Vagina (tissue), 2 donors: Measurements from ENCODE around the gene SCFD2. TPM values are rescaled to one million over a fixed set of nuclear protein-coding genes. Genes with fewer than 3 reads are reported as not detected.

Source experiments
- DNase-seq, 2 donors: peaks; one replicate each; pipeline ENCODE4 v3.0.0-alpha.2; 2017; ENCODE audit errors: extremely low spot score in 2 of 2
- H3K27ac ChIP-seq: fragments of 200-600 bp; sonication (generic); one replicate; pipeline ENCODE4 v1.5.1; 2019
- H3K27me3 ChIP-seq: fragments of 200-600 bp; sonication (generic); one replicate; pipeline ENCODE4 v1.5.1; 2019
- H3K36me3 ChIP-seq, 2 donors: fragments of 200-600 bp; sonication (generic); one replicate each; pipeline ENCODE4 v1.5.1; 2017 to 2019
- H3K4me1 ChIP-seq: fragments of 200-600 bp; sonication (generic); one replicate; pipeline ENCODE4 v1.5.1; 2019
- H3K4me3 ChIP-seq, 2 donors: fragments of 200-600 bp; sonication (generic); 1 replicate in 1 of 2; 2 replicates in 1 of 2; pipeline ENCODE4 v1.5.1; 2016 to 2019
- H3K9me3 ChIP-seq: fragments of 200-600 bp; sonication (generic); one replicate; pipeline ENCODE4 v1.5.1; 2019
- POLR2A ChIP-seq, 2 donors: fragments of 450-650 bp; IDR thresholded peaks; one replicate each; pipeline ENCODE4 v1.6.1; 2017; ENCODE audit warnings: antibody characterized with exemption in 2 of 2, mild to moderate bottlenecking in 2 of 2, moderate library complexity in 2 of 2
- POLR2AphosphoS5 ChIP-seq, 2 donors: sonication (generic); formaldehyde crosslinking; IDR thresholded peaks; one replicate each; pipeline ENCODE4 v1.9.0; 2017; ENCODE audit warnings: antibody characterized with exemption in 2 of 2, mild to moderate bottlenecking in 2 of 2, low read depth in 1 of 2; ENCODE audit not compliant: insufficient read depth in 1 of 2
- intact Hi-C: fragments of 100-400 bp; cut with DNase I; formaldehyde crosslinking; loops from one replicate; pipeline ENCODE4 v1.15.1; 2023
- total RNA-seq: library from RNA; depleted of rRNA; stranded (reverse); fragments of >200 nt; gene quantifications from one replicate; pipeline ENCODE4 v1.2.3, GENCODE V29; 2016
- TF ChIP-seq, protein P1 (sequence below), 3 experiments: fragments of 450-650 bp in 2 of 3; fragments of 200-600 bp in 1 of 3; sonication (generic) in 1 of 3; IDR thresholded peaks; one replicate each; pipeline ENCODE4 v1.5.1; 2017 to 2019; ENCODE audit warnings: antibody characterized with exemption in 3 of 3, mild to moderate bottlenecking in 2 of 3, moderate library complexity in 2 of 3

The SCFD2 gene
- total RNA-seq, 1 donor from 2014 or later = 33.1 TPM

GRCh38 chr4:53050361-53050774 is 315.5 kb downstream of the SCFD2 start:
- DNase-seq = no peak
- TF ChIP-seq POLR2A (IDR thresholded peaks at IDR 0.05) (no peak), POLR2AphosphoS5 (IDR thresholded peaks at IDR 0.05; ENCODE audit: insufficient read depth in 1 of 2, low read depth in 1 of 2) (no peak)
- TF ChIP-seq, protein P1, sequence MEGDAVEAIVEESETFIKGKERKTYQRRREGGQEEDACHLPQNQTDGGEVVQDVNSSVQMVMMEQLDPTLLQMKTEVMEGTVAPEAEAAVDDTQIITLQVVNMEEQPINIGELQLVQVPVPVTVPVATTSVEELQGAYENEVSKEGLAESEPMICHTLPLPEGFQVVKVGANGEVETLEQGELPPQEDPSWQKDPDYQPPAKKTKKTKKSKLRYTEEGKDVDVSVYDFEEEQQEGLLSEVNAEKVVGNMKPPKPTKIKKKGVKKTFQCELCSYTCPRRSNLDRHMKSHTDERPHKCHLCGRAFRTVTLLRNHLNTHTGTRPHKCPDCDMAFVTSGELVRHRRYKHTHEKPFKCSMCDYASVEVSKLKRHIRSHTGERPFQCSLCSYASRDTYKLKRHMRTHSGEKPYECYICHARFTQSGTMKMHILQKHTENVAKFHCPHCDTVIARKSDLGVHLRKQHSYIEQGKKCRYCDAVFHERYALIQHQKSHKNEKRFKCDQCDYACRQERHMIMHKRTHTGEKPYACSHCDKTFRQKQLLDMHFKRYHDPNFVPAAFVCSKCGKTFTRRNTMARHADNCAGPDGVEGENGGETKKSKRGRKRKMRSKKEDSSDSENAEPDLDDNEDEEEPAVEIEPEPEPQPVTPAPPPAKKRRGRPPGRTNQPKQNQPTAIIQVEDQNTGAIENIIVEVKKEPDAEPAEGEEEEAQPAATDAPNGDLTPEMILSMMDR (IDR thresholded peaks at IDR 0.05) = no peak
- no peaks in the 10 kb centered on the region for H3K27me3 ChIP-seq
- no peaks in the 10 kb centered on the region for H3K36me3 ChIP-seq
- intact Hi-C loops = no loop called here
- H3K27ac ChIP-seq = no peak overlapping the region
- H3K9me3 ChIP-seq = no peaks in the 10 kb centered on the region
- no peak overlapping the region for H3K4me3 ChIP-seq
- no peaks in the 10 kb centered on the region for H3K4me1 ChIP-seq

DNA sequence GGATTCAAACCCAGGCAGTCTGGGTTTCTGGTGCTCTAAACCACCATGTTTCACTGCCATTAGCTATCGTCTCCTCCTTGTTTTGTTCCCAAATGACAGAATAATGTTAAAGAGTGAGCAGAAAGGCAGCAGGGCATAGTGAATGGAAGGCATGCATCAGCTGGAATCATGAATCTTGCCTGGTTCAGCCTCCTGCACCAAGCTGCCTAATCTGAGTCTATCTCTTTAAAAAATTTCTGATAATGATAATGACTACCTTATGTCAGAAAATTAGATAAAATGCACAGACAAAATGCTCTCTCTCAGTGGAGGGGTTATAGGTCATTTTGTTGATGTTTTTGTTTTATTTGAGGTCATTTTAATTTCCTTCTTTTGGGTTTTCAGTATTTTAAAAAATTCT is 316.3 kb downstream of the SCFD2 start:
- Histone ChIP-seq H3K9me3 (no peaks in the 10 kb centered on the region), H3K27ac (no peak overlapping the region), H3K36me3 (no peaks in the 10 kb centered on the region), H3K27me3 (no peaks in the 10 kb centered on the region), H3K4me1 (no peaks in the 10 kb centered on the region), H3K4me3 (no peak overlapping the region)
- TF ChIP-seq, protein P1 (IDR thresholded peaks at IDR 0.05) = no peak
- TF ChIP-seq POLR2A (IDR thresholded peaks at IDR 0.05) = no peak
- TF ChIP-seq POLR2AphosphoS5 (IDR thresholded peaks at IDR 0.05; ENCODE audit: insufficient read depth in 1 of 2, low read depth in 1 of 2) = no peak
- intact Hi-C loops = no loop called here
- DNase-seq = no peak

- Histone ChIP-seq H3K36me3 (no peaks in the 10 kb centered on the region), H3K27me3 (no peaks in the 10 kb centered on the region), H3K4me3 (no peak overlapping the region), H3K4me1 (no peaks in the 10 kb centered on the region), H3K27ac (no peak overlapping the region), H3K9me3 (no peaks in the 10 kb centered on the region)
- intact Hi-C loops = no loop called here
- DNase-seq = no peak
- TF ChIP-seq POLR2A (IDR thresholded peaks at IDR 0.05) (no peak), POLR2AphosphoS5 (IDR thresholded peaks at IDR 0.05; ENCODE audit: insufficient read depth in 1 of 2, low read depth in 1 of 2) (no peak)
- TF ChIP-seq, protein P1 (IDR thresholded peaks at IDR 0.05) = no peak
These were observed 321.3 kb downstream of the SCFD2 start for GRCh38 chr4:53044651-53044960.

GRCh38 chr4:53043891-53044650 is 321.8 kb downstream of the SCFD2 start:
- Histone ChIP-seq H3K4me3 (no peak overlapping the region), H3K27ac (no peak overlapping the region), H3K27me3 (no peaks in the 10 kb centered on the region), H3K4me1 (no peaks in the 10 kb centered on the region), H3K9me3 (no peaks in the 10 kb centered on the region), H3K36me3 (no peaks in the 10 kb centered on the region)
- intact Hi-C loops = no loop called here
- no peak for DNase-seq
- TF ChIP-seq, protein P1 (IDR thresholded peaks at IDR 0.05) = no peak
- TF ChIP-seq POLR2A (IDR thresholded peaks at IDR 0.05) (no peak), POLR2AphosphoS5 (IDR thresholded peaks at IDR 0.05; ENCODE audit: insufficient read depth in 1 of 2, low read depth in 1 of 2) (no peak)

DNA sequence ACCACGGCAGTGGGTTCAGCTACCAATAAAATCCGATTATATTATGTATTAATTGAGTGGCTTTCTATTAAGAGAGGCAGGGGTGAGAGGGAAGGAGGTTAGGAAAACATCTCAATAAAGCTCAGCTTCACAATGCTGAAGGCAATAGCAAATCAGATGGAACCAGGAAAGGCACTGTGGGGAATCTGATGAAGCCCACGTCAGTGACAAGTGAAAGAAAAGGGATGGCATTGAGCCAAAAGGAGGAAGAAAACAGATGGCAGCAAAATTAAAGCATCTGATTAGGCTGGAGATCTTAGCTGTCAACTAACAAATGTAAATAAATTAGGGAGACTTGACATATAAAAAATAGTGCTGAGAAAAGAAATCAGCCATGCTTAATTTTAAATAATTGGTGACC is 322.8 kb downstream of the SCFD2 start:
- H3K27ac ChIP-seq = no peak overlapping the region
- TF ChIP-seq, protein P1 (IDR thresholded peaks at IDR 0.05) = no peak
- no peak for TF ChIP-seq POLR2AphosphoS5 (IDR thresholded peaks at IDR 0.05; ENCODE audit: insufficient read depth in 1 of 2, low read depth in 1 of 2)
- H3K27me3 ChIP-seq = no peaks in the 10 kb centered on the region
- no peak overlapping the region for H3K4me3 ChIP-seq
- DNase-seq = no peak
- no peaks in the 10 kb centered on the region for H3K9me3 ChIP-seq
- intact Hi-C loops = no loop called here
- H3K36me3 ChIP-seq = no peaks in the 10 kb centered on the region
- no peaks in the 10 kb centered on the region for H3K4me1 ChIP-seq
